HepG2 (cell line): Measurements from ENCODE around the gene TCFL5. TPM values are rescaled to one million over a fixed set of nuclear protein-coding genes. Genes with fewer than 3 reads are reported as not detected.

ENCODE experiments used
- CEBPB ChIP-seq: IDR thresholded peaks from 2 replicates; pipeline ENCODE4 v1.6.1; 2011; ENCODE audit warnings: low read depth, low read length, improper control_type of control experiment, borderline replicate concordance
- DNMT3B ChIP-seq: conservative IDR thresholded peaks from 2 replicates; pipeline ENCODE4 v1.6.1; 2016; ENCODE audit warnings: missing biosample characterization, control low read depth
- FOSL2 ChIP-seq: sonication (generic); formaldehyde crosslinking; IDR thresholded peaks from 2 replicates; pipeline ENCODE4 v1.4.0; 2020; ENCODE audit warnings: missing genetic modification reagents
- HNRNPK ChIP-seq: fragments of 200-400 bp; formaldehyde crosslinking; IDR thresholded peaks from 2 replicates; pipeline ENCODE4 v1.6.1; 2018; ENCODE audit warnings: low read length, low read depth, moderate library complexity, mild to moderate bottlenecking; ENCODE audit not compliant: poor library complexity, severe bottlenecking
- KLF11 ChIP-seq: IDR thresholded peaks from 2 replicates; pipeline ENCODE4 v1.6.1; 2016; ENCODE audit warnings: missing compliant biosample characterization
- MATR3 ChIP-seq: sonication (generic); formaldehyde crosslinking; IDR thresholded peaks from 2 replicates; pipeline ENCODE4 v1.4.0; 2020; ENCODE audit warnings: missing genetic modification reagents
- MED1 ChIP-seq: sonication (generic); formaldehyde crosslinking; IDR thresholded peaks from 2 replicates; pipeline ENCODE4 v1.4.0; 2020; ENCODE audit warnings: missing genetic modification reagents
- MTA1 ChIP-seq: sonication (generic); formaldehyde crosslinking; IDR thresholded peaks from 2 replicates; pipeline ENCODE4 v1.4.0; 2020; ENCODE audit warnings: missing genetic modification reagents, mild to moderate bottlenecking, borderline replicate concordance
- NFE2L1 ChIP-seq: sonication (generic); formaldehyde crosslinking; IDR thresholded peaks from 2 replicates; pipeline ENCODE4 v1.4.0; 2020; ENCODE audit warnings: missing genetic modification reagents, mild to moderate bottlenecking, borderline replicate concordance
- NR2C2 ChIP-seq: sonication (generic); formaldehyde crosslinking; IDR thresholded peaks from 2 replicates; pipeline ENCODE4 v1.4.0; 2020; ENCODE audit warnings: missing genetic modification reagents, mild to moderate bottlenecking, moderate library complexity, borderline replicate concordance
- PLRG1 ChIP-seq: fragments of 450-650 bp; conservative IDR thresholded peaks from 2 replicates; pipeline ENCODE4 v1.6.1; 2016
- THYN1 ChIP-seq: sonication (generic); formaldehyde crosslinking; IDR thresholded peaks from 2 replicates; pipeline ENCODE4 v1.8.1; 2023; ENCODE audit warnings: low read depth, mild to moderate bottlenecking, moderate library complexity, missing genetic modification reagents, borderline replicate concordance
- ZBTB21 ChIP-seq: sonication (generic); formaldehyde crosslinking; IDR thresholded peaks from 2 replicates; pipeline ENCODE4 v1.4.0; 2020; ENCODE audit warnings: missing genetic modification reagents
- ZFP36L1 ChIP-seq: sonication (generic); formaldehyde crosslinking; IDR thresholded peaks from 2 replicates; pipeline ENCODE4 v1.8.0; 2022; ENCODE audit warnings: mild to moderate bottlenecking, missing genetic modification reagents, moderate library complexity
- ZNF232 ChIP-seq: sonication (generic); formaldehyde crosslinking; IDR thresholded peaks from 2 replicates; pipeline ENCODE4 v1.4.0; 2020; ENCODE audit warnings: missing genetic modification reagents, borderline replicate concordance
- ZNF773 ChIP-seq: sonication (generic); formaldehyde crosslinking; IDR thresholded peaks from 2 replicates; pipeline ENCODE4 v1.4.0; 2020; ENCODE audit warnings: missing genetic modification reagents, borderline replicate concordance
- ZNF879 ChIP-seq: sonication (generic); formaldehyde crosslinking; IDR thresholded peaks from 2 replicates; pipeline ENCODE4 v1.8.1; 2023; ENCODE audit warnings: missing genetic modification reagents
- polyA plus RNA-seq, 8 experiments: library from polyadenylated mRNA; depleted of rRNA in 3 of 8; stranded (reverse) in 7 of 8; unstranded in 1 of 8; fragments of >200 nt; fragmentation: Illumina TruSeq in 4 of 8; extraction: Trizol in 4 of 8; gene quantifications; 2 replicates each; pipeline versions ENCODE4 v1.2.1 to v1.2.3, GENCODE V29; 2011 to 2016; ENCODE audit warnings: low read depth in 4 of 8, missing spikeins in 1 of 8, mixed read lengths in 1 of 8; ENCODE audit not compliant: insufficient read depth in 1 of 8
- total RNA-seq, 5 experiments: library from RNA; depleted of rRNA; stranded (reverse); fragments of >200 nt; fragmentation: Illumina TruSeq; extraction: Trizol; gene quantifications; 2 replicates each; pipeline ENCODE4 v1.2.3, GENCODE V29; 2016; ENCODE audit warnings: low read depth in 1 of 5
- TF ChIP-seq, protein P1 (sequence below): IDR thresholded peaks from 2 replicates; pipeline ENCODE4 v1.6.1; 2016; ENCODE audit warnings: low read depth, borderline replicate concordance
- TF ChIP-seq, protein P2 (sequence below): sonication (generic); formaldehyde crosslinking; IDR thresholded peaks from 2 replicates; pipeline ENCODE4 v1.9.0; 2021; ENCODE audit warnings: missing genetic modification reagents, borderline replicate concordance
- TF ChIP-seq, protein P3 (sequence below): sonication (generic); formaldehyde crosslinking; IDR thresholded peaks from 2 replicates; pipeline ENCODE4 v1.4.0; 2020; ENCODE audit warnings: missing genetic modification reagents
- TF ChIP-seq, protein P4 (sequence below): IDR thresholded peaks from 2 replicates; pipeline ENCODE4 v1.6.1; 2012; ENCODE audit warnings: low read depth, low read length, improper control_type of control experiment
- TF ChIP-seq, protein P5 (sequence below): sonication (generic); formaldehyde crosslinking; IDR thresholded peaks from 2 replicates; pipeline ENCODE4 v1.5.0; 2020; ENCODE audit warnings: missing genetic modification reagents
- TF ChIP-seq, protein P6 (sequence below): sonication (generic); formaldehyde crosslinking; IDR thresholded peaks from 2 replicates; pipeline ENCODE4 v1.5.0; 2020; ENCODE audit warnings: mild to moderate bottlenecking, missing genetic modification reagents

The TCFL5 gene
- total and polyA plus RNA-seq, 2 of the 13 experiments (the other 11 are each of a cell fraction or from before 2014, with no cell fraction given): 14.8 to 20.0 TPM

DNA sequence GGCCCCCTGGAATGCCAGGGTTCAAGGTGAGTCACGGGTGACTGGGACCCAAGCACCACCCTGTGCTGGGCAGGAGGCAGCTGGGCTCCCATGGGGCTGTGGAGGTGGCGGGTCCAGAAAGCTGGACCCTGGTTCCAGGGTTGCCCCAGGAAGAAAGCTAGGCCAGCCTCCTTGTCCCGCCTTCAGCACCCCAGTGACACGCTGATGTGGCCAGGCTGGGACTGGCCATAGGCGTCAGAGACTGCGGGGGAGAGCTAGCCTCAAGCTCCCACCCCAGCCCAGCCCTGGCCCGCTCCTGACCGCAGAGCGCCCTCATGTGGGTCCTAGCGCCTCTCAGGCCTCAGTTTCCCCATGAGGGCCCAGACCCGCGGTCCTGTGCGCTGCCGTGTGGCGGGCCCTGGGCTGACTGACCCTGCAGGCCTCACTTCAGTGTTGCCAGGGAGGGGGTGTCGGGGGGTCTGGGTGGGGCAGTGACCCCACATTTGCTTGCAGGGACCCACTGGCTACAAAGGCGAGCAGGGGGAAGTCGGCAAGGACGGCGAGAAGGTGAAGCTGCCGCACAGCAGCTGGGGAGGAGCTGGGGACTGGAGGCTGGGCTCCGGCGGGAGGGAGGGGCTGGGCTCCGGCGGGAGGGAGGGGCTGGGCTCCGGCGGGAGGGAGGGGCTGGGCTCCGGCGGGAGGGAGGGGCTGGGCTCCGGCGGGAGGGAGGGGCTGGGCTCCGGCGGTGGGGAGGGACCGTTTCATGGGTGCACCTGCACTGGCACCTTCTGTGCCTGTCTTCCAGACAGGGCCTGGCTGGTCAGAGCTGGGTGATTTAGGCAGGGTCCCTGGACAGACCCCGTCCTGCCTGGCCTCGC lies 36.9 kb downstream of the TCFL5 start (continued):
- TF ChIP-seq MATR3 (CRISPR knock-in tag) (no peak), HNRNPK (no peak), MED1 (no peak; the same call in 1 of the 2 replicates), ZFP36L1 (CRISPR knock-in tag) (no peak), FOSL2 (CRISPR knock-in tag) (peak; percentile 73), DNMT3B (CRISPR knock-in tag) (no peak), CEBPB (no peak), MTA1 (CRISPR knock-in tag) (peak; percentile 79; the same call in 1 of the 2 replicates), THYN1 (CRISPR knock-in tag) (no peak), PLRG1 (no peak), ZBTB21 (0 out of 2 replicates have a peak, but pooled peaks have one; percentile 10), NR2C2 (CRISPR knock-in tag) (no peak), ZNF232 (CRISPR knock-in tag) (no peak), KLF11 (CRISPR knock-in tag) (no peak), ZNF773 (CRISPR knock-in tag) (no peak), ZNF879 (no peak), NFE2L1 (no peak)
- TF ChIP-seq, protein P1, sequence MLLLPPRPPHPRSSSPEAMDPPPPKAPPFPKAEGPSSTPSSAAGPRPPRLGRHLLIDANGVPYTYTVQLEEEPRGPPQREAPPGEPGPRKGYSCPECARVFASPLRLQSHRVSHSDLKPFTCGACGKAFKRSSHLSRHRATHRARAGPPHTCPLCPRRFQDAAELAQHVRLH (CRISPR knock-in tag): no peak
- TF ChIP-seq, protein P2, sequence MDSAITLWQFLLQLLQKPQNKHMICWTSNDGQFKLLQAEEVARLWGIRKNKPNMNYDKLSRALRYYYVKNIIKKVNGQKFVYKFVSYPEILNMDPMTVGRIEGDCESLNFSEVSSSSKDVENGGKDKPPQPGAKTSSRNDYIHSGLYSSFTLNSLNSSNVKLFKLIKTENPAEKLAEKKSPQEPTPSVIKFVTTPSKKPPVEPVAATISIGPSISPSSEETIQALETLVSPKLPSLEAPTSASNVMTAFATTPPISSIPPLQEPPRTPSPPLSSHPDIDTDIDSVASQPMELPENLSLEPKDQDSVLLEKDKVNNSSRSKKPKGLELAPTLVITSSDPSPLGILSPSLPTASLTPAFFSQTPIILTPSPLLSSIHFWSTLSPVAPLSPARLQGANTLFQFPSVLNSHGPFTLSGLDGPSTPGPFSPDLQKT: no peak
- TF ChIP-seq, protein P3, sequence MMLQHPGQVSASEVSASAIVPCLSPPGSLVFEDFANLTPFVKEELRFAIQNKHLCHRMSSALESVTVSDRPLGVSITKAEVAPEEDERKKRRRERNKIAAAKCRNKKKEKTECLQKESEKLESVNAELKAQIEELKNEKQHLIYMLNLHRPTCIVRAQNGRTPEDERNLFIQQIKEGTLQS (CRISPR knock-in tag): no peak
- TF ChIP-seq, protein P4, sequence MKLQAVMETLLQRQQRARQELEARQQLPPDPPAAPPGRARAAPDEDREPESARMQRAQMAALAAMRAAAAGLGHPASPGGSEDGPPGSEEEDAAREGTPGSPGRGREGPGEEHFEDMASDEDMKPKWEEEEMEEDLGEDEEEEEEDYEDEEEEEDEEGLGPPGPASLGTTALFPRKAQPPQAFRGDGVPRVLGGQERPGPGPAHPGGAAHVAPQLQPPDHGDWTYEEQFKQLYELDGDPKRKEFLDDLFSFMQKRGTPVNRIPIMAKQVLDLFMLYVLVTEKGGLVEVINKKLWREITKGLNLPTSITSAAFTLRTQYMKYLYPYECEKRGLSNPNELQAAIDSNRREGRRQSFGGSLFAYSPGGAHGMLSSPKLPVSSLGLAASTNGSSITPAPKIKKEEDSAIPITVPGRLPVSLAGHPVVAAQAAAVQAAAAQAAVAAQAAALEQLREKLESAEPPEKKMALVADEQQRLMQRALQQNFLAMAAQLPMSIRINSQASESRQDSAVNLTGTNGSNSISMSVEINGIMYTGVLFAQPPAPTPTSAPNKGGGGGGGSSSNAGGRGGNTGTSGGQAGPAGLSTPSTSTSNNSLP: no peak
- TF ChIP-seq, protein P5, sequence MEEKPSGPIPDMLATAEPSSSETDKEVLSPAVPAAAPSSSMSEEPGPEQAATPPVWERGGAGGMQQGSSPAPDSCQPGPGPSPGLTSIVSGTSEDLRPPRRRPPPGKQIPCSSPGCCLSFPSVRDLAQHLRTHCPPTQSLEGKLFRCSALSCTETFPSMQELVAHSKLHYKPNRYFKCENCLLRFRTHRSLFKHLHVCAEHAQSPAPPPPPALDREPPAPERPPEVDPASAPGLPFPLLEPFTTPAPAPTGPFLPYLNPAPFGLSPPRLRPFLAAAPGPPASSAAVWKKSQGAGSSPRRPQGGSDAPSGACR (CRISPR knock-in tag): peak; percentile 82; the same call in 1 of the 2 replicates
- TF ChIP-seq, protein P6, sequence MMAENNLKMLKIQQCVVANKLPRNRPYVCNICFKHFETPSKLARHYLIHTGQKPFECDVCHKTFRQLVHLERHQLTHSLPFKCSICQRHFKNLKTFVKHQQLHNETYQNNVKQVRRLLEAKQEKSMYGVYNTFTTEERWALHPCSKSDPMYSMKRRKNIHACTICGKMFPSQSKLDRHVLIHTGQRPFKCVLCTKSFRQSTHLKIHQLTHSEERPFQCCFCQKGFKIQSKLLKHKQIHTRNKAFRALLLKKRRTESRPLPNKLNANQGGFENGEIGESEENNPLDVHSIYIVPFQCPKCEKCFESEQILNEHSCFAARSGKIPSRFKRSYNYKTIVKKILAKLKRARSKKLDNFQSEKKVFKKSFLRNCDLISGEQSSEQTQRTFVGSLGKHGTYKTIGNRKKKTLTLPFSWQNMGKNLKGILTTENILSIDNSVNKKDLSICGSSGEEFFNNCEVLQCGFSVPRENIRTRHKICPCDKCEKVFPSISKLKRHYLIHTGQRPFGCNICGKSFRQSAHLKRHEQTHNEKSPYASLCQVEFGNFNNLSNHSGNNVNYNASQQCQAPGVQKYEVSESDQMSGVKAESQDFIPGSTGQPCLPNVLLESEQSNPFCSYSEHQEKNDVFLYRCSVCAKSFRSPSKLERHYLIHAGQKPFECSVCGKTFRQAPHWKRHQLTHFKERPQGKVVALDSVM (CRISPR knock-in tag): peak; percentile 73
